ENCODE results near the gene NFKBIE. TPM values are rescaled to one million over a fixed set of nuclear protein-coding genes. Genes with fewer than 3 reads are reported as not detected.
A peak's percentile ranks its signal among the peaks of the same experiment; 100 is the strongest.

Gene NFKBIE
- total RNA-seq, 1 experiment from 2014 or later = 9.7 TPM

DNA sequence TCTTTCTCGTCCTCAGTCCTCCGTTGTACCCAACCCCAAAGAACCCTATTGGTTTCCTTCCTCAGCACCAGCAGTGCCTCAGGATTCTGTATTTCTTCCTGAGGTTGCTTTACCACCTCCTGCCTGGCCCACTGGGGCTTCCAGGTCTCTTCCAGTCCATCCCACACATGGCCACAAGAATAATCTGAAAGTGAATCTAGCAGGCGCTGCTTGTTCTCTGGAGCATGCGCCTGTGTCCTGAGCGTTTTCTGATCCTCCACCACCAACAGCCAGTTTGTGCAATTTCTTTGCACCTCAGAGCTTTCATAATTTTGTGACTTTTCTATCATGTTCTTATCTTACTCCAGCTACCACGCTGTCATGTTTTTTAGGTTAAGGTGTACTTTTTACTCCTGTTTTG, 30.1 kb downstream of the NFKBIE start:
- Mint-ChIP-seq H3K27ac (peak overlapping the region in 2 of 3 experiments; percentile 24 to 61; a peak in 3 of 7 replicates), H3K36me3 (ENCODE audit: insufficient read depth in 1 of 3, low read depth in 3 of 3) (peaks cover 34 to 52% (median 50%) of the 10 kb centered on the region in 3 experiments; a peak in 6 of 7 replicates), H3K4me1 (peaks cover 35 to 37% of the 10 kb centered on the region in 2 experiments), H3K9me3 (no peaks in the 10 kb centered on the region; a peak in 1 of 5 replicates), H3K4me3 (no peak overlapping the region; a peak in 2 of 5 replicates), H3K27me3 (ENCODE audit: low read depth) (peaks cover 11% of the 10 kb centered on the region)
- Histone ChIP-seq H3K4ac (ENCODE audit: low read depth, low read length) (no peak overlapping the region), H2BK15ac (ENCODE audit: low read depth, low read length) (no peak overlapping the region), H2AFZ (ENCODE audit: low read length) (no peak overlapping the region), H3K23ac (ENCODE audit: insufficient read length, low read depth, low read length) (no peak overlapping the region), H3K79me1 (ENCODE audit: insufficient read depth, low read depth, low read length, poor library complexity, severe bottlenecking) (no peaks in the 10 kb centered on the region), H2BK5ac (ENCODE audit: insufficient read length, low read length) (no peak overlapping the region), H3K4me1 (ENCODE audit: insufficient read depth, low read length) (no peaks in the 10 kb centered on the region; the same call in 1 of the 2 replicates), H2BK12ac (ENCODE audit: insufficient read length, low read depth, low read length) (no peak overlapping the region), H2BK120ac (ENCODE audit: low read depth, low read length, poor library complexity, severe bottlenecking) (no peak overlapping the region), H3T11ph (ENCODE audit: low read length) (no peak overlapping the region), H4K91ac (ENCODE audit: insufficient read length, low read depth, low read length) (no peak overlapping the region), H4K20me1 (ENCODE audit: control insufficient read depth, insufficient read depth, insufficient read length) (no peaks in the 10 kb centered on the region), H3K18ac (ENCODE audit: insufficient read length, low read depth, low read length) (no peak overlapping the region), H4K8ac (replicated peaks; ENCODE audit: insufficient read length, low read depth, low read length) (no peak overlapping the region), H3K14ac (ENCODE audit: insufficient read depth, low read length) (no peak overlapping the region), H3K23me2 (ENCODE audit: insufficient read length, low read depth, low read length, poor library complexity, severe bottlenecking) (peaks cover 3% of the 10 kb centered on the region), H4K5ac (ENCODE audit: insufficient read length, low read depth, low read length) (no peak overlapping the region), H3K9me3 (ENCODE audit: control insufficient read depth, low read depth, low read length) (no peaks in the 10 kb centered on the region), H3K9ac (ENCODE audit: extremely low read depth, insufficient read length, low read length) (no peak overlapping the region), H2AK5ac (ENCODE audit: insufficient read length, low read length) (no peak overlapping the region), H3K79me2 (ENCODE audit: insufficient read depth, low read length) (no peaks in the 10 kb centered on the region), H3K56ac (ENCODE audit: insufficient read length, low read depth, low read length) (no peak overlapping the region), H3K4me2 (ENCODE audit: insufficient read depth, insufficient read length, low read length) (no peak overlapping the region), H2BK20ac (ENCODE audit: low read depth, low read length, poor library complexity, severe bottlenecking) (no peak overlapping the region), H3K27me3 (ENCODE audit: insufficient read depth, low read length) (no peaks in the 10 kb centered on the region), H3K27ac (ENCODE audit: insufficient read length, low read depth, low read length) (no peak overlapping the region)
- DNase-seq = no peak
- WGBS (ENCODE audit: extremely low coverage, insufficient read length, low lambda C conversion rate) = no CpG with 5 or more reads among the region's 6 CpGs
- TF ChIP-seq, protein P1, sequence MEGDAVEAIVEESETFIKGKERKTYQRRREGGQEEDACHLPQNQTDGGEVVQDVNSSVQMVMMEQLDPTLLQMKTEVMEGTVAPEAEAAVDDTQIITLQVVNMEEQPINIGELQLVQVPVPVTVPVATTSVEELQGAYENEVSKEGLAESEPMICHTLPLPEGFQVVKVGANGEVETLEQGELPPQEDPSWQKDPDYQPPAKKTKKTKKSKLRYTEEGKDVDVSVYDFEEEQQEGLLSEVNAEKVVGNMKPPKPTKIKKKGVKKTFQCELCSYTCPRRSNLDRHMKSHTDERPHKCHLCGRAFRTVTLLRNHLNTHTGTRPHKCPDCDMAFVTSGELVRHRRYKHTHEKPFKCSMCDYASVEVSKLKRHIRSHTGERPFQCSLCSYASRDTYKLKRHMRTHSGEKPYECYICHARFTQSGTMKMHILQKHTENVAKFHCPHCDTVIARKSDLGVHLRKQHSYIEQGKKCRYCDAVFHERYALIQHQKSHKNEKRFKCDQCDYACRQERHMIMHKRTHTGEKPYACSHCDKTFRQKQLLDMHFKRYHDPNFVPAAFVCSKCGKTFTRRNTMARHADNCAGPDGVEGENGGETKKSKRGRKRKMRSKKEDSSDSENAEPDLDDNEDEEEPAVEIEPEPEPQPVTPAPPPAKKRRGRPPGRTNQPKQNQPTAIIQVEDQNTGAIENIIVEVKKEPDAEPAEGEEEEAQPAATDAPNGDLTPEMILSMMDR (conservative IDR thresholded peaks at IDR 0.05) = no peak

Measured in H9 (cell line).